ENCODE results near the gene PRR5L. TPM values are rescaled to one million over a fixed set of nuclear protein-coding genes. Genes with fewer than 3 reads are reported as not detected.
"Not testable (repeated sequence)": the region's sequence is repeated elsewhere in the genome, so short reads cannot be mapped to it uniquely, and the experiment has no call there.

PRR5L gene
- polyA plus RNA-seq, 10 donors: 6.1 to 11.3 (median 7.4) TPM

DNA sequence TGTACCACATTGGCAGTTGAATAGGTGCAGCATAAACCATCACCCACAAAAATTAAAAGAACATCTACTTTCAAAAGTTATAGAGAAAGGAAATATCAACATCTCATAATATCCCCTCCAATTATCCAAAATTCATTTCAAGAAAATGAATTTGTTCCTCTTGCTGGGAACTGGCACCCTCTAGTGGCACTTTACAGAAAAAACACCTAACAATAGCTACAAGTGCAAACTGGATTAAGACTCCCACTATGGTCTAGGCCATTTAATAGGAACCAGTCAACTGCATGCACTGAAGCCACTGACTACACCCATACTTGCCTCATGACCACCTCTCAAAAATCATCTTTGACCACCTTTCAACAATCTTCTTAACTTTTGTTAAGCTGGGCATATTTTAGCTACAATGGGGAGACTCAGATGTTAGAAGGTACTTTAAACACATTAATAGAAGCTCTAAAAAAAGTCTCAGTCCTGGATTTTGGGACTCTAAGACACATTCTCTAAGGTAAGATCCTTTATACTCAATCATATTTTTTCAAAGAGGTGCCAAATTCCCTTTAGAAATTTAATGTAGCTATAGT lies 196.7 kb downstream of the PRR5L start:
- peak in 2 of 3 donors; percentile 51 to 70 for DNase-seq

DNA sequence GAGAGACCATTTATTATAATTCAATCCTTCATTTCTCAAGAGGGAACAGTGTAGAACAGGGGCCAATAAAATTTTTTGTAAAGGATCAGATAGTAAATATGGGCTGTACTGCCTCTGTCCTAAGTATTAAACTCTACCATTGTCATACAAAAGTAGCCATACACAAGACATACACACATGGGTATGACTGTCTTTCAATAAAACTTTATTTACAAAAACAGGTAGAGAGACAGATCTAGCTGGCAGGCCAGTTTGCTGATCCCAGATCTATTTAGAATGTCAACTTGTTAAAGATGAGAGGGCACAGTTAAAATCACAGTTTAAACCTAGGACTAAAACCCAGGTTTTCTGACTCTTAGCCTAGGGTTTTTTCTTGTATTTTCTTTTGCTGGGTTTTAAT lies 197.2 kb downstream of the PRR5L start:
- no peak for DNase-seq

DNA sequence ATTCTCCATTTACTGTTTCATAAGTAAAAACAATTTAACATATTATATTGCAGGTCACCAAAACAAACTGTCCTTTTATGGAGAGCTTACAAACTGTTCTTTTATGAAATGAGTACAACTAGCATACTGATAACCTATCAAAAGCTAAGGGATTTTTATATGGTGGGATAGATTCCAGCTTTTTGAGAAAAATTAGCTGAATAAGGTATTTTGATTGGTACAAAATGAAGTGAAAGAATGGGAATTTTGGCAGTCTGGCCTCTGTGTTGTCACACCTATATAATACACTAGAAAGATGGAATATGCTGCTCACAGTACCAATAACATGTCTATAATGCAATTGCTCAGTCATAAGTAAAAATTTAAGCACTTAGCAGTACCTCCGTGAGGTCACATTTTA lies 202.6 kb downstream of the PRR5L start:
- no peak for DNase-seq

DNA sequence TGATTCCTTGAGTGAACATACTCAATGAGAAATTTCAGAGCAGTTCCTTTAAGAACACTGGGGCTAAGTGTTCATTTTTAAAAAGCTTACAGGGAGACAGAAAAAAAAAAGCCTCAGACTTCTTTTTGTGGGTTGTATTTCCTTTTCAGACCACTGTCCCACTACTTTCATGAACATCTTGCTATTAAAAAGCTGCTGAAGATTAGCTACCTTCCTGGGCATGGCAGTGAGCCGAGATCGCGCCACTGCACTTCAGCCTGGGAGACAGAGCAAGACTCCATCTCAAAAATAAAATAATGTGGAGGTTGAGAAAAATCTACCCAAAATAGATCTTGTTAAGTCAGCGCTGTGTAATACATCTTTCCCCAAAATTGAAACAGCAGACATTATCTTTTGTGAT lies 203.2 kb downstream of the PRR5L start:
- DNase-seq: no peak

DNA sequence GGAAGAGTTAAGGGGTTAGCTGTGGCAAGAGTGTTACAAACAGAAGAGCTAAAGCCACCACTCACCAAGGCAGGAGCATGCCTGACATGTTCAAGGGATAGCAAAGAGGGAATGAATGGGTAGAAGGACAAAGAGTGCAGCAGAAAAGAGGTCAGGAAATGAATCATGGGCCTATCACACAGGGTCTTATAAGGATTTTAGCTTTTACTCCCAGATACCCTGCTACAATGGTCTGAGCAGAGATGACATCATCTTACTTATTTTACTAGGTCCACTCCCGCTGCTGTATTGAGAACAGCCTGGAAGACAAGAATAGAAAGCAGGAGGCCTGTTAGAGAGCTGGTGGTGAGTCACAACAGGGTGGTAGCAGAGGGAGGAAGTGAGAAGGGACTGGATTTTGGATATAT lies 204.2 kb downstream of the PRR5L start:
- peak in 1 of 3 donors; percentile 81 for DNase-seq

DNA sequence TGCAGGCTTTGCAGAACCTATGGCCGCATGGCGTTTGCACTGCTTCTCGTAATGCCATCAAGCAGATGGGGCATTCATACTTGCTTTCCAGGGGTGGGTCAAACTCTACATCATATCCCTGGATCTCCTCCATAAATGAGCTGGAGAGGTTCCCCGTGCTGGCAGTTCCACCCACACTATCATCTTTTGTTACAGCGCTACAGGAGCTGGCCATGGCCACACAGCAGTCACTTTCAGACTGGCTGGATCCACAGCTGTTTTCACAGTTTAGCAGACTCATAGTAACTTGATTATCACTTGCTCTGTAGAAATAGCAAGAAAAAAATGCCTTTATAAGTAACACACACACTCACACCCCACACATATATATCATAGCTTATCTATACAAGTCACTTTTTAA lies 205.1 kb downstream of the PRR5L start:
- DNase-seq: peak in 1 of 3 donors; percentile 28

DNA sequence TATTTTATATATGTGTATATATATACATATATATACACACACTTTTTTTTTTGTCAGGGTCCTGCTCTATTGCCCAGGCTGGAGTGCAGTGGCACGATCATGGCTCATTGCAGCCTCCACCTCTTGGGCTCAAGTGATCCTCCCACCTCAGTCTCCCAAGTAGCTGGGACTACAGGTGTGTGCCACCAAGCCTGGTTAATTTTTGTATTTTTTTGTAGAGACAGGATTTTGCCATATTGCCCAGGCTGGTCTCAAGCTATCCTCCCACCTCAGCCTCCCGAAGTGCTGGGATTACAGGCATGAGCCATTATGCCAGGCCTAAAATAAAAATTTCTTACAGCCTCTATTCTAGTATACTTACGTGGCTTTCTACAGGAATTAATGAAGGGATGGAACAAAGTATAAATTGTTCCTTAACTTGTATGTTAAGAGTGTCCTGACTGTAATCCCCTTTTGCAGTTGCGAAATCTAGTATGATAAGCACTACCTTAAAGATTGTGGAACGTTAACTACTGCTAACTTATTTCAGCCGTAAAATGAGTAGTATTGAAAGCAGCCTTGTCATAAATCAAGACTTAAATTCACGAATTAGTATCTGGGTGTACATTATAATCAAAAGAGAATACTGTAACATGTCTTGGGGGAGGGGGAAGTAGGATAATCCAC lies 211.9 kb downstream of the PRR5L start:
- DNase-seq: no peak

DNA sequence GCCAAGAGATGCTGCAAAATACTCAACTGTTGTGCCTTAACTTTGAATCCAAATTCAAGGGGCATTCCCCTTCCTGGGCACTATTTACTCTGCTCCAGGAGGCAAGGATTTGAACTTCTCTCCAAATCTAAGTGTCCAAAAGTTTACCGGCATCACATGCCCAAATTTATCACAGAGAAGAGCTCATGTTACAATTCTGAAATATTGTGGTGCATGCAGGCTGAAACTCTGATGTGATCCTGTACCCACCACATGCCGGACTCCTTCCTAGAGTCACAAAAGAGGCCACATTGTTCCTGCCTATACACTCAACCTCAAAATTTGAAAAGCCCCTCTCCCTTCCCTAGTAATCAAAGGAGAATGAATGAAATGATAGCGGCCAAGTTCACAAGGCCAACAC lies 212.7 kb downstream of the PRR5L start:
- peak in 1 of 3 donors; percentile 16 for DNase-seq

DNA sequence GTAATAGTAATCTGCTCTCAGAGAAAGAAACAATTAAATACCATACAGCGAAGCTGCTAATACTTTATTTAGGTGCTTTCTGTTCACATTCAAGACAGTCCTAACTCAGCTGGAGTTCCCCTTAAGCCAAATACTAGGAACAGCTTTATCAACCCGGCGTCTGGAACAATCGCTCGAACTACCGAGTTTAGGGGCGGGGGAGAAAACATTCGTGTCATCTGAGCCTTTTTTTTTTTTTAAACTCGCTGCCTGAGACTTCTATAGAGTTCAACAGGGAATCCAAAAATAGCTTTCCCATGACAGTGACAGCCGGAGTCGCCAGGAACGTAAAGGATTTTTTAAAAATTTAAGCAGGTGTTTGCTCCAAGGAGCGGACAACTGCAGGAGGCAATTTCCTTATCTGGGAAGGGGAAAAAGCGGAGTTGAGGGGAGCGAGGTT lies 213.1 kb downstream of the PRR5L start:
- DNase-seq: peak; percentile 36 to 64 (median 45)

DNA sequence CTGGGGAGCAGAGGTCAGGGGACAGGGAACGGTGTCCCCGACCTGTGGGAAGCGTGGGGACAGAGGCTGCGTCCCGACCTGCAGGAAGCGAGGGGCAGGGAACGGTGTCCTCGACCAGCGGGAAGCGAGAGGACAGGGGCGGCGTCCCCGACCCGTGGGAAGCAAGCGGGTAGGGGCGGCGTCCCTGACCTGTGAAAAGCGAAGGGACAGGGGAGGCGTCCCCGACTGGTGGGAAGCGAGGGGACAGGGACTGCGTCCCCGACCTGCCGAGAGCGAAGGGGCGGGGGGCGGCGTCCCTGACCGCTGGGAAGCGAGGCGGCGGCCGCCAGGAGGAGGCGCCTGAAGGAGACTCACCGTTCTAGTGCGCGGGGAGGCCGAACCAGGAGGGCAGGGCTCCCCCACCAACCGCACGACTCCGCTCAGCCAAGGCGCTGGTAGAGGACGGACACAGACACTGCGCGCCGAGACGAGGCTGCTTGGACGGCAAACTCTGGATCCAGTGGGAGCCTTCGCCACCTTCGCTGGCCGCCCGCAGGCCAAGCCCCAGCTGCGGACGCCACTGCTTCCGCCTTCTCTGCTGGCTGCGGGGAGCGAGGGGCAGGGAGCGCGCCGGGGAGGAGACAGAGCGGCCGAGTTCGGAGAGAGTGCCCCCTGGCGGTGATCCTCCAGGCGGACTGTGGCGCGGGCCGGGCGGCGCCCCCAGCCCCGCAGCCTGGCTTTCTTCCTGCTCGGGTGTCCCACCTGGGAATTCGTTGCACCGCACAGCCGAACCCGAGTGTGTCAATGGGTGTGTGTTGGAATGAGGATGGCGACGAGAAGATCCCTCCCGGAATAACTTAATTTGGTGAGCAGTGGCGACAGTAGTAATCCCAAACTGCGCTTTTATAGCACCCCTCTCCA lies 213.9 kb downstream of the PRR5L start, which contains the start of gene TRAF6:
TSS of gene TRAF6 (minus strand) at position 579 of the 900 bp plus-strand sequence. CDS start 8,757 bp downstream, outside the sequence.
- peak; percentile 87 to 96 (median 92) for DNase-seq

DNA sequence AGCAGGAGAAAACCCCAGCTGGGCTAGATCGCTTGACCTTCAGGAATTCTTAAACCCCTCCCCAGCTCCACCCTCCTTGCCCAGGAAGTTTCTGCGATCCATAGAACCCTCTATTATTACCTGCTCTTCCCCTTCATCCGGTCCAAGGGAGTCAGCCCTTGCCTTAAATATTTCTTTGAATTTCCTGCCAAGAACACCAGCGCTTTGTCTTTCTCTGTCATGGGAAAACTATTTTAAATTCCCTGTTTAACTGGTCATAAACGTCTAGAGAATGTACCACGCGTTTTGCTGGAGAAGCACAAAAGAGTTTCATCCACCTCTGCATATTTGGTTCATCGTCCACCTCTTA lies 214.5 kb downstream of the PRR5L start:
- peak in 1 of 3 donors; percentile 27 for DNase-seq

DNA sequence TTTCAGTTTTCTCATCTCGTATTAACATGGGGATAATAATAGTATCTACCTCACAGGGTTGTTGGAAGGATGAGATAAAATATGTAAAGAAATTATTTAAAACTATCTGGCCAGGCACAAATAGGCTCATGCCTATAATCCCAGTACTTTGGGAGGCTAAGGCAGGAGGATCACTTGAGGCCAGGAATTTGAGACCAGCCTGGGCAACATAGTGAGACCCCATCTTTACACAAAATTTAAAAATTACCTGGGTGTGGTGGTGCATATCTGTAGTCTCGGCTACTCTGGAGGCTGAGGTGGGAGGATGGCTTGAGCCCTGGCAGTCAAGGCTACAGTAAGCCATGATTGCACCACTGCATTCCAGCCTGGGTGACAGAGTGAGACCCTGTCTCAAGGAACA lies 215.0 kb downstream of the PRR5L start:
- not testable (repeated sequence) for DNase-seq

DNA sequence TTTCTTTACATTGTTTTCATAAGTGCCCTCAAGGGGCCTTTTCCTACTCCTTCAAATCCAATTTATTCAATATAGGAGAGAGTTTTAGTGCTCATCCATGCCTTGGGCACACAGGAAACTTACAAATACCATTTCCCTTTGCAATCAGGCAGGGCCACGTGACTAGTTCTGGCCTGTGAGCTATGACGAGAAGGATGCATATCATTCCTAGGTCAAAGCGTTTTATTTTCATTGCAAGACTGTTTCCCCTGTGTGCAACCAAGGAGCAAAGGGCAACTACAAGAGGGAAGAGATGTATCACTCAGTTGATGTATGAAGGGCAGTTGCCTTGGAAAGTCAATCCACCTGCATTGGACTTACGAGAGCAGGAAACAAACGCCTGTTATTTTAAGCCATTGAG lies 215.9 kb downstream of the PRR5L start:
- no peak for DNase-seq

DNA sequence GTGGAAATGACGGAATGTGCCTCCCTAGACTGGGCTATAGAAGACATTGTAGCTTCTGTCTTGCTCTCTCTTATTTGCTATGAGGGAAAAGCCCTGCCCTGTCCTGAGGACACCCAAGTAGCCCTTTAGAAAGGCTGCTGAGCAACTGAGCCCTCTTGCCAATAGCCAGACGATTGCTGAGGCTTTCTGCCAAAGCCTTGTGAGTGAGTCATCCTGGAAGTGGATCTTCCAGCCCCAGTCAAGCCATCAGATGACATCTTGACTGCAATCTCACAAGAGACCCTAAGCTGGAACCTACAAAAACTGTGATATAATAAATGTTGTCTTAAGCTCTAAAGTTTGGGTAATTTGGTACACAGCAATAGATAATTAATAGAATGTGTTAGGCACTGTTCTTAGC lies 217.9 kb downstream of the PRR5L start:
- no peak for DNase-seq

Other genes with a start within 250 kb of the PRR5L start
- 10 to 100 TPM; 51.8 to 62.2 (median 56.9) TPM for gene COMMD9, start 6.9 kb upstream of the PRR5L start, polyA plus RNA-seq (ENCODE audit: insufficient read length in 10 of 10)
- 10 to 100 TPM; 14.2 to 23.1 (median 17.6) TPM for gene TRAF6, start 214.0 kb downstream of the PRR5L start, polyA plus RNA-seq (ENCODE audit: insufficient read length in 10 of 10)

Data from muscle of back (tissue), 11 donors.